NCI-H2107 treated with DMSO at 0.1 percent for 48 hours (cell line): Measurements from ENCODE around the gene STOML2.
A peak's percentile ranks its signal among the peaks of the same experiment; 100 is the strongest.

Source experiments
- DNase-seq: peaks from one replicate; lab custom pipeline; 2025; ENCODE audit not compliant: unreplicated experiment; lab: John Stamatoyannopoulos, UW

STOML2 gene

DNA sequence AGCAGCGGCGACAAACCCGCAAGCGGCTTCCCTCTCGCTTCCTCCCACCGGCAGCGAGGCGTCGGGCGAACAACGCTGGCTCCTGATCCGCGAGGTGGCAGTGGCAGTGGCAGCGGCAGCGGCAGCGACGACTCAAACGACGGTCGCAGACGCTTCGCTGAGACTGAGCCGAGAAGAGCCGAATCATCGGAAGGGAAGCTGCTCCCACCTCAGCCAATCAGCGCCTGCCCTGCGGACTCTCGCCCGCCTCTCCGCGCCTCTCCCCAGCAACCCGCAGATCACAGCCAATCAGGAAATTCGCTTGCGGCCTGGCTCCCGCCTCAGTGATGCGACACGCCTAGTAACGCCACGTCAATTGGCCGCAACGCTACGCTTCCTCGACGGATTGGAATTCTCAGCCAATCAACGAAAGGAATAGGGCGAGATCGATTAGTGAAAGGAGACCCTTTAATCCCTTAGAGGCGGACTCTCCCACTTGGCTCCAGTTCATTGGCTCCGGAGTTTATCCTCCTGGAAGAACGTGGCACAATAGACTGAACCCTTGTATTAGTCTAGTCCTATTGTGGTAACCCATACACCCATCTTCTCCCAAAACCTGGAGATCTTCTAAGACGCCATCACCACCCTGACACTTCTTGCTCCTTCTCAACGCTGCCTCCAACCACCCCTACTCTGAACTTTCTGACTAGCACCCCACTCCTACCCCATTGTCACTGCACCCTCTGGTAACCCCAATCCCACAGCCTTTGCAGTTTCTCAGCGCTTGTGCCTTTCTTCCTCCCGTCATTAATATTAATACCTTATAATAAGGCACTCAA is 30.3 kb downstream of the STOML2 start, which contains the start of gene VCP:
Gene VCP (minus strand): TSS at position 165 of the 818 bp plus-strand sequence. CDS start 272 bp downstream, outside the sequence.
- peak; percentile 96 for DNase-seq

DNA sequence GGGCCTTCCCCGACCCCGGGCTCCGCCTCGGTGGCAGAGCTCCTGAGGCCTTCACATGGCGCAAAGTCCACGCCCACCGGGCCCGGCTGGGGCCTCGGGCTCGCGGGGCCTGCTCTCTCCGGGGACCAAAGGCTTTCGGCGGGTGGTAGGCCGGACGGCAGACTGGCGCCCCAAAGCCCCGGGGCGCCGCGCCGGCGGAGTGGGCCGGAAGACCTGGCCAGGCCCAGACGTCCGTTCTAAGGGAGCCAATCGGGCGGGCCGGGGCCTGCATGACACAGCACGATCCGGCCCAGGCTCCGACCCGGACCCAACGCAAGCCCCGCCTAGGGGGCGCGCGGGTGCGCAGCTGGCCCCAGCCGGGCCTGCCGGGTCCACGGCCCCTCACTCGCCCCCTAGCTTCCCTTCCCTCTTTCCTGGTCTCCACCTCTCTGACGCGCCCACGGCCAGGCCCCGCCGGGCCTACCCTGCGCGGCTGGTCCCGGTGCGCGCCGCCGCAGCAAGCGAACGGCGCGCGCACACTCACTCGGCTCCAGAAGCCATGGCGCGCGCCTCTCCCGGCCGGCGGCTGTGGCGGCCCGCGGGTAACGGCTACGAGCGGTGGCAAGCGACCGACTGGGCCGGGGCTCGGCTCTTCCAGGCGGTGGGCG is 31.0 kb downstream of the STOML2 start:
- DNase-seq: peak; percentile 17

DNA sequence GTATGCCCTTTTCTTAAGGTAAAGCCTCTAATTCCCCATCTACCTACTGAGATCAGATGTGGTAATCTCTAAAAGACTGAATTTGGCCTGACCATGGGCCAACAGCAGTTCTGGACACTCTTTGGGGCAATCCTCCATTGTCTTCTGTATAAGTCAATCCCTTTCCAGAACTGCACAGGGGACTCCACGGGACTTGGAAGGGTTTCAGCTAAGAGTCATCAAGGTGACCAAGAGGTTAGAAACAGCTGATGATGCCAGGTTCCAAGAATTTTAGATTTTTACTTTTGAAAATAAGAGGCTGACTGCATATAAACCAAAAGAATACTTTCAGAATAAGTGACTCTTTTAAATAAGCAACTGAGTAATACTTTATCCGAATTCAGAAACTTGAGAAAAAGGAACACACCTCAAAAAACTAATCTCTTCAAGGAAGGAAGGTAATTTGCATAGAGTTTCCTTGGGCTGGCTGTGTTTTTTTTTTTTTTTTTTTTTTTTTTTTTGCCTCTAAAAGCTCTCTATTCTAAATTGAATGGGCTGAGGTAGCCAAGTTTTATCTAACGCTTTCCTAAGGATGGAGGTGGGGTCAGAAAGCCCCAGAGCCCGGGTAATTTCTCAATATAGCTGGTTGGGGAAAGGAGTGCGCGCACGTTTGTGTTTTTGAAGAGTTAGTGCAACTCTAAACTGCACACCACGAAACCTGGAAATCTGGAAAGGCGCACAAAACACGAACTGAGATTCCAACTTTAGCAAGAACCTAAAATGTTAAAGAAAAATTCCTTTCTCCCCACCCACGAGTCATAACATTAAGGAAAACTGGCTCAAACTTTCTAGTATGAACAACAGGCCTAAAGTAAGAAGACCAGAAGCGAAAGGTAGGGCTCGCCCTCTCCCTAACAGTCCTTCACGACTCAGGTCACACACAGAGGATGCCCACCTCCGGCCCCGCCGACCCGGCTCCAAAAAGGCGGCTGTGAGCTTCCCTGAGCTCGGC is 31.8 kb downstream of the STOML2 start:
- DNase-seq: no peak

DNA sequence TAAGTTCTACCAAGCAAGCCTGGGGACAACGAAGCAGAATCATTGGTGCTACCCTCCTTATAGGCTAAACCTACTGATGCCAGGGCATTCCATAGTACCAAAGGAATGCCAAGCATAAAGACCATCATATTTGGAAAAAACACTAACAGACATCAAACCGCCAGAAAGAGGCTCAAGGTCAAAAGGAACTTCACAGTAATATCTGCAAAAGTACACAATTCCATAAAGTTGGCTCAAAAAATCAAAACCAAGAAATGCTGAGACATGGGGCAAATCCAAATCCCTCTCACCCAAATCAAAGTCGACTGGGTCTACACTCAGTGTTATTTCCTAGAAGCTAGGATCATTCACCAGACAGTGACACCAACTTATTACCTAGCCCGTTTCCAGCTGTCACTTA is 33.9 kb downstream of the STOML2 start:
- DNase-seq: no peak

DNA sequence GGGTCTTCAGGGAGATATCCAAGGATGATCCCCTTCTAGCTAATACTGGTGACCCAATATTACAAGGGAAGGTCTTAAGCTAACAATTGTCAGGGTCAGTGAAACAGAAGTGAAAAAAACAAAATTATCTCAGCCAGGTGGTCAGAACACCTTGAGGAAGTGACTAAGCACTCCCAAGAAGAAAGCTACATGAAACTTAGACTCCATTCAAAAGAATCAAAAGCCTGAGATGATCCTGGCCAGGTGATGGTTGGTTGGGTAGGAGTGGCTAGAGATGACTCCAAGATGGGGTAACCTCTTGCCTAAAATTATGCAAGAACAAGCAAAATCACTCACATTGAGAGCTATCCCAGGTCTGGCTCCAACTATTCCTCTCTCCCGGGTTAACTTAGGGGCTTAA is 35.9 kb downstream of the STOML2 start:
- DNase-seq: no peak

DNA sequence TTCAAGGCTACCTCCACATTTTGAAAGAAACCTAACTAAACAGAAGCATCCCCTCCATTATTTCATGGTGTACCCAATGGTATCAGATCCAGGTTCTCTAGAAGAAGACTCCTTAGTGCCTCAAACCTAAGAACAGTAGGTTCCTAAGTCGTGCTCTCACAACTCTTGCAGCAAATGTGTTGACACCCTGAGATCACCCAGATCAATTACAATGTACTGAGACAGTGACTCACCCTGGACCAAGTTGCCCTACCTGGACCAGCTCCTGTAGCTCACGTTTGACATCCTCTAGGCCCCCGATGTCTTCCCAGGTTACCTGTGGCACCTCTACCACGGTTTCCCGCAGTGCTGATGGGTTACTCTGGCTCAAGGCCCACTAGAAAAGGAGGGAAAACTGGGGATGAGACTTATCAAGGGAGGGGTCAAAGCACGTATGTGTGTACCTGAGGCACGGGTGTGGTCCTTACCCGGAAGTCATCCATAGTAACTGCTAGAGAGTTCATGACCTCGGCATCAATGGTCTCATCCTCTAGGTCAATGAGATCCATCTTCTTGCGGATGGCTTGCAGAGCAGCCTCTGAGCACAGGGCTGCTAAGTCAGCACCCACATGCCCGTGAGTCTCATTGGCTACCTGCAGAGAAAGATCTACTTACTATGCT is 42.3 kb downstream of the STOML2 start:
- DNase-seq: no peak

DNA sequence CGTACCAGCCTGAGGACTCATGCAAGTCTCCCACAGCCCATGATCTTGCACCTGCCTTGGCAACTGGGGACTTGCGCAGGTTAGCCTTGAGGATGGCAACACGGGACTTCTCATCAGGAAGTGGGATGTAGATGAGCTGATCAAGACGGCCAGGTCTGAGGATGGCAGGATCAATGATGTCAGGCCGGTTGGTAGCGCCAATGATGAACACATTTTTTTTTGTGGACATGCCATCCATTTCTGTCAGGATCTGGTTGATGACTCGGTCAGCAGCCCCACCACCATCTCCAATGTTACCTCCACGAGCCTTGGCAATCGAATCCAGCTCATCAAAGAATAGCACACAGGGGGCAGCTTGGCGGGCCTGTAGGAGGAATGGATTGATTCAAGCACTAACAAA is 43.5 kb downstream of the STOML2 start:
- DNase-seq: no peak

DNA sequence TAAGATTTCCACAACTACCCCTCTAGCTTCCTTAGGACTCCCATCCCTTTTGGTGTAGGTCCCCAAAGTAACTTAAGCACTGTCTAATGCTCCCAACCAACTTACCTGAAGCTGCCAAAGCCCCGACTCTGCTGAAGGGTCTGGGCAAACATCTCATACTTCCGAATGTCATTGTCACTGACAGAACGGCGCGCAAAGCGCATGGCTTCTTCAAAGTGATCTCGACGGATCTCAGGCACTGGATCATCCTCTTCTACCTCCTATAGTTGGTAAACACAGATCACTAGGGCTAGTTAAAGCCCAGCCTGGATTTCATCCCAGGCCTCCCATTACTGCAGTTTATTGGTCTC is 45.7 kb downstream of the STOML2 start:
- no peak for DNase-seq

DNA sequence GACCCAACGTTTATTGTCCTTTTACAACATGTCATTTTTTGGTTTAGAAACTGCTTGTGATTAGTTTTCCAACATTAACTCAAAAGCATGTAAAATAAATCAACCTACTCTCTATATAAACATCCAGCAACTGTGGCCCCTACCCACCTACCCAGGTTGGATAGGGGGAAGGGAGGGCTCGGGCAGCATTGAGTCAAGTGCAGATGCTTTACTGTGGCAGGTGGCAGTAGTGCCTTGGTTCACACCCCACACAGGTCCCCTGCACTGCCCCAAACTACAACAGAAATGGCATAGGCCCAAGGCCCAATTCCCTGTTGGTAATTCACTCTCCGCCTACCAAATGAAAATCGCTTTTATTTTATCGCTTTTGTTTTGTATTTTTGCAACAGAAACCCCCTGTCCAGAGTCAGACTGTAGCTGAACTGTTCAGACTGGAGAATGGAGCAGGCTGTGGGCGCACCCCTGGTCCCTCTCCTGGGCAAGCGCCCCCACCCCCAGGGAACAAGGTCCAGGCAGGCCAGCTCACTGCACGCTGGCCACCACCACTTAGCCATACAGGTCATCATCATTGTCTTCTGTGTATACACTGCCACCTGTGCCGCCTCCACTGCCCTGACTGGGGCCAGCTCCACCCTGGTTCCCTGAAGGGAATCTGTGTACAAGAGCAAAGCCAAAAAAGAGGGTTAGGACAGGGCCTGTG is 46.2 kb downstream of the STOML2 start:
- DNase-seq: no peak

DNA sequence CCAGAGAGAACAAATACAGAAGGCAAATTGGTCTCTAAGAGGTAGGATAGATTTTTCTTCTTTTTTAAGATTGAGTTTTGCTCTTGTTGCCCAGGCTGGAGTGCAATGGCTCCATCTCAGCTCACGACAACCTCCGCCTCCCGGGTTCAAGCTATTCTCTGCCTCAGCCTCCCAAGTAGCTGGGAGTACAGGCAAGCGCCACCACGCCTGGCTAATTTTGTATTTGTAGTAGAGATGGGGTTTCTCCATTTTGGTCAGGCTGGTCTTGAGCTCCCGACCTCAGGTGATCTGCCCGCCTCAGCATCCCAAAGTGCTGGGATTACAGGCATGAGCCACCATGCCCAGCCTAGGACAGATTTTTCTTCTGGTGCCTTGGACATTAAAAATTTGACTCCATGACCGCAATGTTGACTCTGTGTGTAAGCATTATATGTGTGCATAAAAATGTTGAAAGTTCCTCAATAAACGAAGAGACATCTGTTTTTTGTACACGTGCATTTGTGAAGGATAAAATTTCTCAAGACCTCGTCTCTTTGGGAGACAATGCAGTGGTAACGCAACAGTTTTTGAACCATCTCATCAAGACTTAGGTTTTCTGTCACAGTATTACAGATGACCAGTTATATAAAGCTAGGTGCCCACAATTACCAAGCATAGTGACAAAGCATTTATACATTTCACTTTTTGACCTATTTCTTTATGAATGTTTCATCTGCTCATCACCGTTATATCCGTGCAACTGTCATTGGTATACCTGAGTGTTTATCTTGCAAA is 47.9 kb downstream of the STOML2 start:
- DNase-seq: no peak

DNA sequence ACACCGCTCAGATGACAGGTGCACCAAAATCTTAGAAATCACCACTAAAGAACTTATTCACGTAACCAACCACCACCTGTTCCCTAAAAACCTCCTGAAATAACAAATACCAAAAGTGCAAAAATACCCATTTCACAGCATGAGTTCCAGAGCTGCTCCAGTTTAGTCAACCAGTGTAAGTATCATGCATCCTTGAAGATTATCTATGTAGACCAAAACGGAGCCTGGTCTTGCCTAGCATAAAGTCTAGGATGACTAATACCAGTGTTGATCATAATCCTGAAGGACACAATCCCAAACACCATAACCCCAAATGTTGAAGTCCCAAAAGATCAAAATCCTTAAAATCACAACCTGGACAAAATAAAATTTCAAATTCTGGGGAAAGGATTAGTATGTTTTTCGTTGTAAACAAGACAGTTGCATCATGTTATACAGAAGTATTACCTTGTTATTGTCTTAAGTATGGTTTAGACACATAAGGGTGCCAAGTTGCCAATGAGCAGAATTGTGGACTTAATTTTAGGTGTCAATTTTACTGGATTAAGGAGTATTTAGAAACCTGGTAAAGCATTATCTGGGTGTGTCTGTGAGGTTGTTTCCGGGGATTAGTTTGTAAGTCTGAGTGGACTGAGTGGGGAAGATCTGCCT is 48.6 kb downstream of the STOML2 start:
- DNase-seq: no peak

DNA sequence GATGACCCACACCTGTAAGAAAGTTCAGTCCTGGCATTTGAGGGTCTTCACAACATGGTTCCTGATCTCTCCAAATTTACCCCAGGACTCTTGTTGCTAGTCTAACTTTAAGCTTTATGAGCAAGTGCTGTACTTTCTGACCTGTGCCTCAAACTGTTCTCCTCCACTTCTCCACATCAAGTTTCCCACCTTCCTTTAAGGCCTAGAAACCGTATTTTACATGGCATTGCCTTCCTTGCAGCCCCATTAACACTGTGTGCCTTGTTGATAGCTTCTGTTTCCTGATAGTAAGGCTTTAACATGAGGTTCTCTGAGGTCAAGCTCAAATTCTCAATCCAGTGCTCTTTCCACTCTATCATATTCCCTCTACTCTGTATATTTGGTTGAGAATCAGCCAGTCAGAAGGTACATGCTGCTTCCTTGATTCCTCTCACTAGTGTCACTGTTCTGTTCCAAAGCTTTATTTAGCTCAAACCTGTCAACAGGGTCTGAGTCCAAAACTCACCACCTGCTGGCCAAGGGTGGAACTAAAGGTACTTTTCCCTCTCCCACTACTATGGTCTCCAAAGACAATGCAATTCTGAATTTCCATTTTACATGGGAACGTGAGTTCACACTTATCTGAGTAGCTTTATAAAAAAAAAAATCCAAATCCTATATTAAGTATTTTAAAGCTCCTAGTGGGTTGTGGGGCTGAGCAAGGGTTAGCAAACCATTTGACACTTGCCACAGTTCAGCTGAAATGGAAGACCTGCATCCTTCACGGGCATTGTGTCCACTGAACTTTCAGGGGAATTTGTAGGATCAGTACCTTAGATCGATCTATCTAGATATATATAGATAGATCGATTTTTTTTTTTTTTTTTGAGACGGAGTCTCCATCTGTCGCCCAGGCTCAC is 51.6 kb downstream of the STOML2 start:
- DNase-seq: peak; percentile 4
